Measurements from ENCODE around the gene XRRA1. TPM values are rescaled to one million over a fixed set of nuclear protein-coding genes. Genes with fewer than 3 reads are reported as not detected.
"Not testable (repeated sequence)": the region's sequence is repeated elsewhere in the genome, so short reads cannot be mapped to it uniquely, and the experiment has no call there.

XRRA1 gene
- total RNA-seq, 1 donor from 2014 or later, result 8.9 TPM

- no peaks in the 10 kb centered on the region for H3K27me3 Mint-ChIP-seq (ENCODE audit: low read depth, unreplicated experiment)
- H3K4me3 Mint-ChIP-seq (ENCODE audit: unreplicated experiment), result no peak overlapping the region
- no peaks in the 10 kb centered on the region for H3K9me3 ChIP-seq (ENCODE audit: insufficient read depth, low read depth, low read length)
- FAIRE-seq (no peak), DNase-seq (ENCODE audit: low read depth) (no peak)
- no peaks in the 10 kb centered on the region for H3K79me2 ChIP-seq (ENCODE audit: insufficient read depth, low read length)
- H3K36me3 ChIP-seq (ENCODE audit: insufficient read depth, low read length), result peaks cover 5% of the 10 kb centered on the region
- no peaks in the 10 kb centered on the region for H3K9me3 Mint-ChIP-seq (ENCODE audit: unreplicated experiment)
- no peak overlapping the region for H3K4me3 ChIP-seq (ENCODE audit: insufficient read depth, low read depth, low read length)
- no peak overlapping the region for H3K27ac Mint-ChIP-seq (ENCODE audit: unreplicated experiment)
- H3K4me1 ChIP-seq (ENCODE audit: insufficient read depth, low read length), result no peaks in the 10 kb centered on the region
- no peak overlapping the region for H3K9ac ChIP-seq (ENCODE audit: low read length)
- no peak overlapping the region for H3K27ac ChIP-seq (ENCODE audit: low read depth, low read length)
- H4K20me1 ChIP-seq (ENCODE audit: insufficient read depth, low read length), result peaks cover 6% of the 10 kb centered on the region
- H3K4me1 Mint-ChIP-seq (ENCODE audit: low read depth, unreplicated experiment), result peaks cover 3% of the 10 kb centered on the region
- TF ChIP-seq EZH2 (IDR thresholded peaks at IDR 0.05; ENCODE audit: insufficient read depth, low read length) (no peak), CTCF (IDR thresholded peaks at IDR 0.05; ENCODE audit: insufficient read depth, low read depth, low read length) (no peak)
- no peak overlapping the region for H3K4me2 ChIP-seq (ENCODE audit: low read length)
- no peak overlapping the region for H2AFZ ChIP-seq (ENCODE audit: low read depth, low read length)
- no peaks in the 10 kb centered on the region for H3K27me3 ChIP-seq (ENCODE audit: insufficient read depth, low read length)
- H3K36me3 Mint-ChIP-seq (ENCODE audit: low read depth, unreplicated experiment), result no peaks in the 10 kb centered on the region
Observed at GRCh38 chr11:74990941-74991340, 42.0 kb upstream of the XRRA1 start.

- peak overlapping the region; percentile 40 for H3K4me3 Mint-ChIP-seq (ENCODE audit: unreplicated experiment)
- FAIRE-seq; H2AFZ ChIP-seq (ENCODE audit: low read depth, low read length); H3K4me1 Mint-ChIP-seq (ENCODE audit: low read depth, unreplicated experiment); H3K27ac ChIP-seq (ENCODE audit: low read depth, low read length); H3K27ac Mint-ChIP-seq (ENCODE audit: unreplicated experiment); H3K36me3 ChIP-seq (ENCODE audit: insufficient read depth, low read length); H3K36me3 Mint-ChIP-seq (ENCODE audit: low read depth, unreplicated experiment); DNase-seq (ENCODE audit: low read depth); H3K9ac ChIP-seq (ENCODE audit: low read length); H3K79me2 ChIP-seq (ENCODE audit: insufficient read depth, low read length); H3K4me2 ChIP-seq (ENCODE audit: low read length); H3K4me3 ChIP-seq (ENCODE audit: insufficient read depth, low read depth, low read length); H3K9me3 ChIP-seq (ENCODE audit: insufficient read depth, low read depth, low read length); H3K4me1 ChIP-seq (ENCODE audit: insufficient read depth, low read length); H4K20me1 ChIP-seq (ENCODE audit: insufficient read depth, low read length); H3K9me3 Mint-ChIP-seq (ENCODE audit: unreplicated experiment); H3K27me3 ChIP-seq (ENCODE audit: insufficient read depth, low read length); H3K27me3 Mint-ChIP-seq (ENCODE audit: low read depth, unreplicated experiment): not testable (repeated sequence)
Observed at GRCh38 chr11:74990150-74990549, 41.3 kb upstream of the XRRA1 start.

GRCh38 chr11:74989260-74989638 is 40.4 kb upstream of the XRRA1 start:
- H3K9me3 Mint-ChIP-seq (ENCODE audit: unreplicated experiment), result no peaks in the 10 kb centered on the region
- TF ChIP-seq EZH2 (IDR thresholded peaks at IDR 0.05; ENCODE audit: insufficient read depth, low read length), result no peak
- TF ChIP-seq CTCF (IDR thresholded peaks at IDR 0.05; ENCODE audit: insufficient read depth, low read depth, low read length), result no peak
- peak overlapping the region; percentile 89 for H3K4me2 ChIP-seq (ENCODE audit: low read length)
- no peaks in the 10 kb centered on the region for H3K27me3 Mint-ChIP-seq (ENCODE audit: low read depth, unreplicated experiment)
- H3K4me1 ChIP-seq (ENCODE audit: insufficient read depth, low read length), result no peaks in the 10 kb centered on the region
- peak overlapping the region; percentile 73 for H2AFZ ChIP-seq (ENCODE audit: low read depth, low read length)
- peak overlapping the region; percentile 88 for H3K9ac ChIP-seq (ENCODE audit: low read length)
- peak overlapping the region; percentile 82 for H3K27ac Mint-ChIP-seq (ENCODE audit: unreplicated experiment)
- H3K9me3 ChIP-seq (ENCODE audit: insufficient read depth, low read depth, low read length), result no peaks in the 10 kb centered on the region
- no peaks in the 10 kb centered on the region for H3K36me3 Mint-ChIP-seq (ENCODE audit: low read depth, unreplicated experiment)
- H3K27ac ChIP-seq (ENCODE audit: low read depth, low read length), result peak overlapping the region; percentile 61
- DNase-seq (ENCODE audit: low read depth) (no peak), FAIRE-seq (no peak)
- no peaks in the 10 kb centered on the region for H3K36me3 ChIP-seq (ENCODE audit: insufficient read depth, low read length)
- no peaks in the 10 kb centered on the region for H3K27me3 ChIP-seq (ENCODE audit: insufficient read depth, low read length)
- H3K4me3 ChIP-seq (ENCODE audit: insufficient read depth, low read depth, low read length), result peak overlapping the region; percentile 71
- peaks cover 6% of the 10 kb centered on the region for H4K20me1 ChIP-seq (ENCODE audit: insufficient read depth, low read length)
- peaks cover 3% of the 10 kb centered on the region for H3K4me1 Mint-ChIP-seq (ENCODE audit: low read depth, unreplicated experiment)
- no peaks in the 10 kb centered on the region for H3K79me2 ChIP-seq (ENCODE audit: insufficient read depth, low read length)
- H3K4me3 Mint-ChIP-seq (ENCODE audit: unreplicated experiment), result peak overlapping the region; percentile 95

Measured in astrocyte (in vitro differentiated cells and primary cell).